ENCODE data around the gene VAMP2. TPM values are rescaled to one million over a fixed set of nuclear protein-coding genes. Genes with fewer than 3 reads are reported as not detected.
A peak's percentile ranks its signal among the peaks of the same experiment; 100 is the strongest.

VAMP2 gene
- total and polyA plus RNA-seq, 10 of the 15 experiments (the other 5 are each of a cell fraction or from before 2014, with no cell fraction given) = 3.0 to 35.2 (median 25.0) TPM

DNA sequence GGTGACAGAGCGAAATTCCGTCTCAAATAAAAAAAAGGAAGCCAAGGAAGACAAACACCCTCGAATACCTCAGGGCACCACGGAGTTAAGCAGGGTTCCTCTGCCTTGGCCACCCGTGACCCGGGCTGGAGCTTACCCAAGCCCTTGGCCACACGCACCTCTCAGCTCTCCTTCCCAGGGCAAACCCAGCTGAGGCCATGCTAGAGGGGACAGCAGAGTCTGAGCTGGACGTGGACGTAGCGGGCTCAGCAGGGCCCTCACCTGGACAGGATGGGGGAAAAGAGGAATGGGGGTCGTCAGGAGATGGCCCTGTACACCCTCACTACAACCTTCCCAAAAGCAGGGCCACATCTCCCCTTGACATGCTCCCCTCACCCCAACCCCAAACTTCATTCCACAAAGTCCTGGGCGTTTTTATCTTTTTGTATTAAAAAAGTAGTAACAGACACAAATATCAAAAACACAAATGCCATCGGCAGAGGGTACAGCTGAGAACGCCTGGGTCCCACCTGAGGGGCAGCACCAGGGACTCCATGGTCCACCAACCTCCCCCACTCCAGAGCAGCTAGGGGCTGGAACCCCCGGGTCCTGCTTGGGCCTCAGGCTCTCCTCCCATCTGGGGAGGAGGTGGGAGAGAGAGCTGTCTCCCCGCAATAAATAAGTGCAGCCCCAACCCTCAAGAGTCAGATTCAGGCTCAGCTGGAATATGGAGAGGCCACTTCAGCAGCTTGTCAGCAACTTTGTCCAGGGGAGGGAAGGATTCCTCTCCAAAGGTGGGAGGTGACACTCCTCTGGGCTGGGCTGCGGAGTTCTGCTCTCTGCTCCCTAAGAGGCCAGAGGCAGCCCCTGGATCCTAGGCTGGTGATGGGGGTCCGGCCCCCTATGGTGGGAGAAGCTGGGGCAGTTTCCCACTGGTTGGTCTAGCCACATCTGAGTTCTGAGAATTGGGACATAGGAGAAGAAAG, 22.4 kb downstream of the VAMP2 start:
- TF ChIP-seq POLR2AphosphoS5 (IDR thresholded peaks at IDR 0.05; ENCODE audit: low read length) (peak; percentile 52), MTA2 (IDR thresholded peaks at IDR 0.05; ENCODE audit: low read depth) (no peak), FOS (IDR thresholded peaks at IDR 0.05; ENCODE audit: borderline replicate concordance, extremely low read depth, insufficient read length) (no peak)
- TF ChIP-seq, protein P1, sequence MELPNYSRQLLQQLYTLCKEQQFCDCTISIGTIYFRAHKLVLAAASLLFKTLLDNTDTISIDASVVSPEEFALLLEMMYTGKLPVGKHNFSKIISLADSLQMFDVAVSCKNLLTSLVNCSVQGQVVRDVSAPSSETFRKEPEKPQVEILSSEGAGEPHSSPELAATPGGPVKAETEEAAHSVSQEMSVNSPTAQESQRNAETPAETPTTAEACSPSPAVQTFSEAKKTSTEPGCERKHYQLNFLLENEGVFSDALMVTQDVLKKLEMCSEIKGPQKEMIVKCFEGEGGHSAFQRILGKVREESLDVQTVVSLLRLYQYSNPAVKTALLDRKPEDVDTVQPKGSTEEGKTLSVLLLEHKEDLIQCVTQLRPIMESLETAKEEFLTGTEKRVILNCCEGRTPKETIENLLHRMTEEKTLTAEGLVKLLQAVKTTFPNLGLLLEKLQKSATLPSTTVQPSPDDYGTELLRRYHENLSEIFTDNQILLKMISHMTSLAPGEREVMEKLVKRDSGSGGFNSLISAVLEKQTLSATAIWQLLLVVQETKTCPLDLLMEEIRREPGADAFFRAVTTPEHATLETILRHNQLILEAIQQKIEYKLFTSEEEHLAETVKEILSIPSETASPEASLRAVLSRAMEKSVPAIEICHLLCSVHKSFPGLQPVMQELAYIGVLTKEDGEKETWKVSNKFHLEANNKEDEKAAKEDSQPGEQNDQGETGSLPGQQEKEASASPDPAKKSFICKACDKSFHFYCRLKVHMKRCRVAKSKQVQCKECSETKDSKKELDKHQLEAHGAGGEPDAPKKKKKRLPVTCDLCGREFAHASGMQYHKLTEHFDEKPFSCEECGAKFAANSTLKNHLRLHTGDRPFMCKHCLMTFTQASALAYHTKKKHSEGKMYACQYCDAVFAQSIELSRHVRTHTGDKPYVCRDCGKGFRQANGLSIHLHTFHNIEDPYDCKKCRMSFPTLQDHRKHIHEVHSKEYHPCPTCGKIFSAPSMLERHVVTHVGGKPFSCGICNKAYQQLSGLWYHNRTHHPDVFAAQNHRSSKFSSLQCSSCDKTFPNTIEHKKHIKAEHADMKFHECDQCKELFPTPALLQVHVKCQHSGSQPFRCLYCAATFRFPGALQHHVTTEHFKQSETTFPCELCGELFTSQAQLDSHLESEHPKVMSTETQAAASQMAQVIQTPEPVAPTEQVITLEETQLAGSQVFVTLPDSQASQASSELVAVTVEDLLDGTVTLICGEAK (IDR thresholded peaks at IDR 0.05; ENCODE audit: borderline replicate concordance) = no peak
- TF ChIP-seq, protein P2, sequence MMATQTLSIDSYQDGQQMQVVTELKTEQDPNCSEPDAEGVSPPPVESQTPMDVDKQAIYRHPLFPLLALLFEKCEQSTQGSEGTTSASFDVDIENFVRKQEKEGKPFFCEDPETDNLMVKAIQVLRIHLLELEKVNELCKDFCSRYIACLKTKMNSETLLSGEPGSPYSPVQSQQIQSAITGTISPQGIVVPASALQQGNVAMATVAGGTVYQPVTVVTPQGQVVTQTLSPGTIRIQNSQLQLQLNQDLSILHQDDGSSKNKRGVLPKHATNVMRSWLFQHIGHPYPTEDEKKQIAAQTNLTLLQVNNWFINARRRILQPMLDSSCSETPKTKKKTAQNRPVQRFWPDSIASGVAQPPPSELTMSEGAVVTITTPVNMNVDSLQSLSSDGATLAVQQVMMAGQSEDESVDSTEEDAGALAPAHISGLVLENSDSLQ (IDR thresholded peaks at IDR 0.05) = no peak
- TSS peak; percentile 56 for BruUV-seq (replicated peaks)
- FAIRE-seq = no peak
- H3K9me3 ChIP-seq (replicated peaks; ENCODE audit: control insufficient read depth, insufficient read depth, low read length) = no peaks in the 10 kb centered on the region
- H3K79me2 ChIP-seq (ENCODE audit: control insufficient read depth, insufficient read depth, low read length) = no peaks in the 10 kb centered on the region
- ATAC-seq = no peak
- WGBS (ENCODE audit: insufficient coverage, insufficient replicate concordance, low lambda C conversion rate, missing lambda C conversion rate) = 87% methylated on average over 18 of the region's 18 CpGs
- in situ Hi-C loops (cut with MboI) = no loop called here
- intact Hi-C loops (cut with micrococcal nuclease; ENCODE audit: unreplicated experiment) = no loop called here
- no peaks in the 10 kb centered on the region for H4K20me1 ChIP-seq (ENCODE audit: control insufficient read depth, insufficient read depth)
- no peaks in the 10 kb centered on the region for H3K27me3 ChIP-seq (replicated peaks in 1 of 2; ENCODE audit: control insufficient read depth in 2 of 2, insufficient read depth in 2 of 2, low read length in 1 of 2)
- ChIA-PET POLR2A (interaction anchor here (1.6 to 5.0 kb wide), 4 partner anchors 9 to 21 kb away, joined by 6 to 37 read pairs (median 17); partner anchors contain the start of genes ALOXE3 and PER1), CTCF (interaction anchor here (1.1 to 5.4 kb wide), 8 partner anchors 10 to 160 kb away, joined by 3 to 40 read pairs (median 20); partner anchors contain the start of genes ALOXE3 and PER1), RAD21 (ENCODE audit: unreplicated experiment) (interaction anchor here (1.0 to 4.0 kb wide), 5 partner anchors 11 to 112 kb away, joined by 3 to 33 read pairs (median 4); no protein-coding TSS in a partner anchor), SMC1A (ENCODE audit: uncharacterized antibody, unreplicated experiment) (interaction anchor here (0.9 to 4.4 kb wide), 6 partner anchors 10 to 81 kb away, joined by 3 to 42 read pairs (median 14); partner anchors contain the start of gene HES7)
- no peak for DNase-seq (ENCODE audit: low read depth, low spot score)
- H3K4me3 ChIP-seq = no peak overlapping the region
- H3K4me2 ChIP-seq (ENCODE audit: control insufficient read depth, insufficient read depth) = no peak overlapping the region
- H3K9ac ChIP-seq (ENCODE audit: control insufficient read depth, insufficient read depth, low read length) = no peak overlapping the region
- H3K27ac ChIP-seq (ENCODE audit: control insufficient read depth, insufficient read depth) = no peak overlapping the region
- peaks cover 3 to 15% of the 10 kb centered on the region in 2 experiments for H3K36me3 ChIP-seq (ENCODE audit: control insufficient read depth in 2 of 2, insufficient read depth in 2 of 2, low read length in 1 of 2)
- no peak overlapping the region for H2AFZ ChIP-seq (ENCODE audit: control insufficient read depth, low read depth, low read length)
- peaks cover 7% of the 10 kb centered on the region for H3K4me1 ChIP-seq (ENCODE audit: control insufficient read depth, insufficient read depth, low read length)

Data from GM12878 (cell line).